ENCODE results near the gene FLT4. TPM values are rescaled to one million over a fixed set of nuclear protein-coding genes. Genes with fewer than 3 reads are reported as not detected.
A peak's percentile ranks its signal among the peaks of the same experiment; 100 is the strongest.

FLT4 gene
- total RNA-seq, 2 donors from 2014 or later, result 6.3 to 7.5 TPM

- intact Hi-C loops (cut with DNase I), result no loop called here
- 69 to 78% methylated on average over 8 to 19 of the region's 19 CpGs for whole genome bisulfite sequencing, 2 donors
These were observed 8.4 kb downstream of the FLT4 start for GRCh38 chr5:180640861-180641565.

GRCh38 chr5:180640611-180640860 lies 8.9 kb downstream of the FLT4 start:
- ATAC-seq (no peak), DNase-seq (no peak)
- H3K4me3 ChIP-seq, result no peak overlapping the region
- no peaks in the 10 kb centered on the region for H3K4me1 ChIP-seq
- no peaks in the 10 kb centered on the region for H3K36me3 ChIP-seq (replicated peaks in 1 of 2; ENCODE audit: insufficient read depth in 1 of 2, low read depth in 2 of 2)
- 61% methylated on average over 6 of the region's 6 CpGs for WGBS, 2 donors
- H3K27me3 ChIP-seq, result no peaks in the 10 kb centered on the region
- no peak overlapping the region for H3K27ac ChIP-seq
- H3K9me3 ChIP-seq, result no peaks in the 10 kb centered on the region
- no peak for TF ChIP-seq POLR2A (IDR thresholded peaks at IDR 0.05)
- TF ChIP-seq CTCF (IDR thresholded peaks at IDR 0.05), result no peak
- intact Hi-C loops (cut with DNase I), result no loop called here

More at GRCh38 chr5:180640861-180641565, 8.4 kb downstream of the FLT4 start:
- no peaks in the 10 kb centered on the region for H3K36me3 ChIP-seq (replicated peaks in 1 of 2; ENCODE audit: insufficient read depth in 1 of 2, low read depth in 2 of 2)
- no peak overlapping the region for H3K27ac ChIP-seq
- no peaks in the 10 kb centered on the region for H3K4me1 ChIP-seq
- no peak for TF ChIP-seq POLR2A (IDR thresholded peaks at IDR 0.05)
- TF ChIP-seq CTCF (IDR thresholded peaks at IDR 0.05), result no peak
- ATAC-seq (no peak), DNase-seq (peak in 1 of 4 donors; percentile 3)
- no peaks in the 10 kb centered on the region for H3K27me3 ChIP-seq
- H3K4me3 ChIP-seq, result no peak overlapping the region
- H3K9me3 ChIP-seq, result no peaks in the 10 kb centered on the region

- Histone ChIP-seq H3K27ac (no peak overlapping the region), H3K36me3 (replicated peaks in 1 of 2; ENCODE audit: insufficient read depth in 1 of 2, low read depth in 2 of 2) (no peaks in the 10 kb centered on the region), H3K4me3 (no peak overlapping the region), H3K27me3 (no peaks in the 10 kb centered on the region), H3K4me1 (no peaks in the 10 kb centered on the region), H3K9me3 (no peaks in the 10 kb centered on the region)
- no peak for ATAC-seq
- intact Hi-C loops (cut with DNase I), result no loop called here
- TF ChIP-seq POLR2A (IDR thresholded peaks at IDR 0.05) (no peak), CTCF (IDR thresholded peaks at IDR 0.05) (no peak)
- no peak for DNase-seq
- 60 to 63% methylated on average over 10 to 18 of the region's 27 CpGs for WGBS, 2 donors
These were observed 9.4 kb downstream of the FLT4 start for GRCh38 chr5:180639741-180640610.

- intact Hi-C loops (cut with DNase I), result no loop called here
- no peak for ATAC-seq
- no peaks in the 10 kb centered on the region for H3K36me3 ChIP-seq (replicated peaks in 1 of 2; ENCODE audit: insufficient read depth in 1 of 2, low read depth in 2 of 2)
- WGBS, 2 donors, result 51 to 54% methylated on average over 3 of the region's 3 CpGs
- H3K9me3 ChIP-seq, result no peaks in the 10 kb centered on the region
- no peaks in the 10 kb centered on the region for H3K4me1 ChIP-seq
- no peak for TF ChIP-seq CTCF (IDR thresholded peaks at IDR 0.05)
- no peak for TF ChIP-seq POLR2A (IDR thresholded peaks at IDR 0.05)
- H3K4me3 ChIP-seq, result no peak overlapping the region
- no peak for DNase-seq
- no peak overlapping the region for H3K27ac ChIP-seq
- no peaks in the 10 kb centered on the region for H3K27me3 ChIP-seq
These were observed 10.1 kb downstream of the FLT4 start for GRCh38 chr5:180639287-180639686.

All from body of pancreas (tissue), 4 donors.